Pancreas (tissue), 10 donors: ENCODE measurements around the gene BCAM. TPM values are rescaled to one million over a fixed set of nuclear protein-coding genes. Genes with fewer than 3 reads are reported as not detected.
A peak's percentile ranks its signal among the peaks of the same experiment; 100 is the strongest.

Source experiments
- ATAC-seq, 4 donors: fragments of 200-7000 bp; cut with Tn5 transposase; one replicate each; pipeline versions ENCODE4 v1.8.0 to v1.9.1; 2020; ENCODE audit warnings: mild to moderate bottlenecking in 4 of 4, moderate library complexity in 4 of 4
- DNase-seq, 6 donors: peaks; one replicate each; pipeline ENCODE4 v3.0.0-alpha.2; 2020
- FAIRE-seq: peaks from 2 replicates; lab custom pipeline; 2012; peaks lifted over from hg19 to GRCh38; lab: Jason Lieb, UNC
- H3K27ac ChIP-seq, 4 donors: fragments of 200-600 bp; sonication (generic); 1 replicate in 3 of 4; 2 replicates in 1 of 4; pipeline versions ENCODE4 v1.5.0 to v1.8.0; 2020
- H3K27me3 ChIP-seq, 4 donors: fragments of 200-600 bp; one replicate each; pipeline ENCODE4 v1.8.0; 2021
- H3K36me3 ChIP-seq, 3 donors: fragments of 200-600 bp; sonication (generic) in 1 of 3; one replicate each; pipeline versions ENCODE4 v1.5.0 to v1.8.0; 2020 to 2021
- H3K4me1 ChIP-seq, 3 donors: fragments of 200-600 bp; one replicate each; pipeline ENCODE4 v1.8.0; 2021
- H3K4me3 ChIP-seq, 4 donors: fragments of 200-600 bp; sonication (generic) in 2 of 4; one replicate each; pipeline versions ENCODE4 v1.5.0 to v1.8.0; 2020 to 2021
- H3K9me3 ChIP-seq, 4 donors: fragments of 200-600 bp; one replicate each; pipeline ENCODE4 v1.8.0; 2021
- WGBS, 2 donors: extraction: QIAGEN DNeasy Blood & Tissue Kit; methylation state at CpG; one replicate each; pipeline ENCODE4 v1.1.7; 2013; 5-methylcytosine and 5-hydroxymethylcytosine counted together
- intact Hi-C, 3 donors: fragments of 100-400 bp; cut with DNase I; formaldehyde crosslinking; loops; one replicate each; pipeline versions ENCODE4 v1.11.1 to v1.14.2; 2022
- polyA plus RNA-seq, 2 donors: library from polyadenylated mRNA; stranded (reverse); fragments of 200-250 nt; gene quantifications; one replicate each; pipeline ENCODE4 v1.2.3, GENCODE V29; 2013
- total RNA-seq, 6 donors: library from RNA; stranded (reverse); fragmentation: NEBNext Ultra II Directional in 4 of 6; extraction: Animal tissue kit (Norgen Biotek cat#: 25700) in 4 of 6; gene quantifications; one replicate each; pipeline versions ENCODE4 v1.2.1 to v1.2.4, GENCODE V29; 2021 to 2023
- TF ChIP-seq, protein P1 (sequence below), 4 donors: fragments of 200-600 bp; sonication (generic) in 3 of 4; IDR thresholded peaks; one replicate each; pipeline versions ENCODE4 v1.5.0 to v1.8.0; 2021; ENCODE audit warnings: antibody characterized with exemption in 4 of 4
- donor health status: healthy with polysubstance abuse.
- donor health status: DM: no; HTN: no; CAD: no; lungs with moderate emphysema.
- donor health status: DM: no; HTN: no; CAD: no.
- donor health status: control.
- donor health status: control.
- donor health status: Bipolar disorder and iron deficiency.
- donor health status: DM: yes; HTN: yes; CAD: no.
- donor health status: DM: no; HTN: no; CAD: no.
- donor health status: DM: no; HTN: no; CAD: no.
- donor health status: DM: yes; HTN: yes; CAD: no.

BCAM gene
- total and polyA plus RNA-seq, 8 donors = 28.8 to 140 (median 51.5) TPM

DNA sequence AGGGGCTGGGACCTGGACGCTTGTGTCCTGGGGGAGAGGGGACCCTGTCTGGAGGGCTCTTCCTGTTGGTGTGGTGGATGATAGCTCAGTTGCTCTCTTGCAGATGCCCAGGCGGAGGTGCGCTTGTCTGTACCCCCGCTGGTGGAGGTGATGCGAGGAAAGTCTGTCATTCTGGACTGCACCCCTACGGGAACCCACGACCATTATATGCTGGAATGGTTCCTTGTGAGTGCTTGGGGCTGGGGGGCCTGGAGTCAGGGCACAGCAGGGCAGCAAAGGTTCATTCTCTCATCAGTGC lies 2.2 kb downstream of the BCAM start:
- intact Hi-C loops = no loop called here
- peaks cover 7 to 18% (median 14%) of the 10 kb centered on the region in 3 donors for H3K4me1 ChIP-seq
- TF ChIP-seq, protein P1, sequence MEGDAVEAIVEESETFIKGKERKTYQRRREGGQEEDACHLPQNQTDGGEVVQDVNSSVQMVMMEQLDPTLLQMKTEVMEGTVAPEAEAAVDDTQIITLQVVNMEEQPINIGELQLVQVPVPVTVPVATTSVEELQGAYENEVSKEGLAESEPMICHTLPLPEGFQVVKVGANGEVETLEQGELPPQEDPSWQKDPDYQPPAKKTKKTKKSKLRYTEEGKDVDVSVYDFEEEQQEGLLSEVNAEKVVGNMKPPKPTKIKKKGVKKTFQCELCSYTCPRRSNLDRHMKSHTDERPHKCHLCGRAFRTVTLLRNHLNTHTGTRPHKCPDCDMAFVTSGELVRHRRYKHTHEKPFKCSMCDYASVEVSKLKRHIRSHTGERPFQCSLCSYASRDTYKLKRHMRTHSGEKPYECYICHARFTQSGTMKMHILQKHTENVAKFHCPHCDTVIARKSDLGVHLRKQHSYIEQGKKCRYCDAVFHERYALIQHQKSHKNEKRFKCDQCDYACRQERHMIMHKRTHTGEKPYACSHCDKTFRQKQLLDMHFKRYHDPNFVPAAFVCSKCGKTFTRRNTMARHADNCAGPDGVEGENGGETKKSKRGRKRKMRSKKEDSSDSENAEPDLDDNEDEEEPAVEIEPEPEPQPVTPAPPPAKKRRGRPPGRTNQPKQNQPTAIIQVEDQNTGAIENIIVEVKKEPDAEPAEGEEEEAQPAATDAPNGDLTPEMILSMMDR (IDR thresholded peaks at IDR 0.05) = no peak
- H3K4me3 ChIP-seq = no peak overlapping the region
- no peaks in the 10 kb centered on the region for H3K36me3 ChIP-seq
- ATAC-seq = no peak
- no peaks in the 10 kb centered on the region for H3K9me3 ChIP-seq
- no peak for FAIRE-seq
- 96% methylated on average over 7 of the region's 7 CpGs for WGBS, 2 donors
- no peak overlapping the region for H3K27ac ChIP-seq
- no peaks in the 10 kb centered on the region for H3K27me3 ChIP-seq
- no peak for DNase-seq

DNA sequence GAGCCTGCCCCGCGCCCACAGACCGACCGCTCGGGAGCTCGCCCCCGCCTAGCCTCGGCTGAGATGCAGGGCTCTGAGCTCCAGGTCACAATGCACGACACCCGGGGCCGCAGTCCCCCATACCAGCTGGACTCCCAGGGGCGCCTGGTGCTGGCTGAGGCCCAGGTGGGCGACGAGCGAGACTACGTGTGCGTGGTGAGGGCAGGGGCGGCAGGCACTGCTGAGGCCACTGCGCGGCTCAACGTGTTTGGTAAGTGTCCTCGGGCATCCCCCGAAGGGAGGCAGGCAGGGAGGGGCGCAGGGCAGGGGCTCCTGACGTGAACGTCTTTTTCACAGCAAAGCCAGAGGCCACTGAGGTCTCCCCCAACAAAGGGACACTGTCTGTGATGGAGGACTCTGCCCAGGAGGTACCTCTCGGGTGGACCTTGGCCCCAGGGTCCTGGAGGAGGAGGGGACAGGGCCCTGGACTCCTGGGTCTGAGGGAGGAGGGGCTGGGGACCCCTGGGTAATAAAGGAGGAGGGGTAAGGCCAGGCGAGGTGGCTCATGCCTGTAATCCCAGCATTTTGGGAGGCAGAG lies 3.3 kb downstream of the BCAM start:
- TF ChIP-seq, protein P1 (IDR thresholded peaks at IDR 0.05) = no peak
- no peak for ATAC-seq
- Histone ChIP-seq H3K4me1 (peaks cover 7 to 18% (median 14%) of the 10 kb centered on the region in 3 donors), H3K4me3 (no peak overlapping the region), H3K27ac (no peak overlapping the region), H3K27me3 (no peaks in the 10 kb centered on the region), H3K9me3 (no peaks in the 10 kb centered on the region), H3K36me3 (no peaks in the 10 kb centered on the region)
- WGBS, 2 donors = 92 to 95% methylated on average over 28 of the region's 28 CpGs
- DNase-seq = peak in 1 of 6 donors; percentile 72
- FAIRE-seq = no peak
- intact Hi-C loops = no loop called here

DNA sequence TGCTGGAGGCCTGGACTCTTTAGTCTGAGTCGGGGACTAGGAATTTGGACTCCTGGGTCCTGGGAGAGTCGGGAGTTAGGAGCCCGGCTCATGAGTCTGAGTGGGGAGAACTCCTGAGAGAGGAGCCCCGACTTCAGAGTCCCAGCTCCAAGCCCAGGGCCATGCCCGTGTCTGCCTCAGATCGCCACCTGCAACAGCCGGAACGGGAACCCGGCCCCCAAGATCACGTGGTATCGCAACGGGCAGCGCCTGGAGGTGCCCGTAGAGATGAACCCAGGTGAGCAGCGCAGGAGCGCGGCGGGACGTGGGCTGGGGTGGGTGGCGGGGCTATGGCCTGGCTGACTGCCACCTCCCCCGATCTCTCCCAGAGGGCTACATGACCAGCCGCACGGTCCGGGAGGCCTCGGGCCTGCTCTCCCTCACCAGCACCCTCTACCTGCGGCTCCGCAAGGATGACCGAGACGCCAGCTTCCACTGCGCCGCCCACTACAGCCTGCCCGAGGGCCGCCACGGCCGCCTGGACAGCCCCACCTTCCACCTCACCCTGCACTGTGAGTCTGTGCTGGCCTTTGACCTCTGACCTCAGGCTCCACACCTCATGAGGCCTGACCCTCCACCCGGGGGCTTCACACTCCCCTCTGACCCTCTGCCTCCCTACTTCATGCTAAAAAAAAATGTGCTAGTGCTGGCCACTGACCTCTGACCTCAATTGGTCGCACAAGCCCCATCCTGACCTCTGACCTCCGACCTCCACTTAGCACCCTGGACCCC lies 4.4 kb downstream of the BCAM start:
- H3K27ac ChIP-seq = no peak overlapping the region
- no peak for ATAC-seq
- H3K27me3 ChIP-seq = no peaks in the 10 kb centered on the region
- peaks cover 6 to 12% (median 7%) of the 10 kb centered on the region in 3 donors for H3K4me1 ChIP-seq
- intact Hi-C loops = no loop called here
- no peaks in the 10 kb centered on the region for H3K36me3 ChIP-seq
- H3K9me3 ChIP-seq = no peaks in the 10 kb centered on the region
- DNase-seq = no peak
- WGBS, 2 donors = 88 to 89% methylated on average over 38 of the region's 38 CpGs
- H3K4me3 ChIP-seq = no peak overlapping the region
- no peak for FAIRE-seq
- TF ChIP-seq, protein P1 (IDR thresholded peaks at IDR 0.05) = no peak

DNA sequence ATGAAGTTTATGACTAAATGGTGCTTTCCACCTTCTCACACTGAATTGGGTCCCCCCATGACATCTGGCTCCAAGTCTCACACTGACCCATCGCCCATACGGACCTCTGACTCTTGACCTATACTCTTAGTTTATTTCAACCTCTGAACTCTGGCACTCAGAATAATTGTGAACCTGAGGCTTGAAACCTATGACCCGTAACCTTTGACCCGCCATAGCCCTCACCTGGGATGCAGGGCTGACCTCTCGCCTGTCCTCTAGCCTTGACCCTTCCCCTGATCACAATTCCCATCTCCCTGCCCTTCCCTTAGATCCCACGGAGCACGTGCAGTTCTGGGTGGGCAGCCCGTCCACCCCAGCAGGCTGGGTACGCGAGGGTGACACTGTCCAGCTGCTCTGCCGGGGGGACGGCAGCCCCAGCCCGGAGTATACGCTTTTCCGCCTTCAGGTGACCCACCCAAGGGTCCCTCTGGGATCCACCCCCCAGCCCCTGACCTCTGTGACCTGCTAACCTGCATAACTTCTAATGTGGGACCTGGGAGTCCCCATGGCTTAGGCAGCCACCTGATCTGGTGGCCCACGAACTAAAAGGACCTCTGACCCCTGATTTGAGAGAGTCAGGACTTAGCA lies 5.1 kb downstream of the BCAM start:
- 92% methylated on average over 16 of the region's 16 CpGs for whole genome bisulfite sequencing, 2 donors
- Histone ChIP-seq H3K27ac (no peak overlapping the region), H3K27me3 (no peaks in the 10 kb centered on the region), H3K4me3 (no peak overlapping the region), H3K9me3 (no peaks in the 10 kb centered on the region), H3K4me1 (peaks cover 6 to 8% (median 7%) of the 10 kb centered on the region in 3 donors), H3K36me3 (no peaks in the 10 kb centered on the region)
- TF ChIP-seq, protein P1 (IDR thresholded peaks at IDR 0.05) = no peak
- intact Hi-C loops = no loop called here
- ATAC-seq = no peak
- FAIRE-seq = no peak
- DNase-seq = no peak
